GM12891 (cell line): ENCODE data around the gene TNFRSF11A.
A peak's percentile ranks its signal among the peaks of the same experiment; 100 is the strongest.

ENCODE experiments used
- DNase-seq: peaks from one replicate; pipeline ENCODE4 v3.0.0; 2011; ENCODE audit warnings: low spot score; ENCODE audit not compliant: insufficient read length
- FAIRE-seq: peaks from 2 replicates; lab custom pipeline; 2011; peaks lifted over from hg19 to GRCh38; lab: Jason Lieb, UNC
- PAX5 ChIP-seq: IDR thresholded peaks from 2 replicates; pipeline ENCODE4 v1.6.1; 2011; ENCODE audit warnings: low read length, moderate library complexity, mild to moderate bottlenecking; ENCODE audit not compliant: insufficient read depth, severe bottlenecking
- POLR2A ChIP-seq: IDR thresholded peaks from 2 replicates; pipeline ENCODE4 v1.6.1; 2011; ENCODE audit warnings: low read depth, low read length, control low read depth
- POLR2AphosphoS5 ChIP-seq: IDR thresholded peaks from 2 replicates; pipeline ENCODE4 v1.6.1; 2011; ENCODE audit warnings: low read depth, low read length, control low read depth
- POU2F2 ChIP-seq: IDR thresholded peaks from 2 replicates; pipeline ENCODE4 v1.6.1; 2011; ENCODE audit warnings: low read depth, mild to moderate bottlenecking, control low read depth, low read length, moderate library complexity
- SPI1 ChIP-seq: IDR thresholded peaks from 2 replicates; pipeline ENCODE4 v1.6.1; 2011; ENCODE audit warnings: low read depth, low read length, control low read depth
- TAF1 ChIP-seq: IDR thresholded peaks from 2 replicates; pipeline ENCODE4 v1.6.1; 2011; ENCODE audit warnings: low read depth, low read length, control low read depth

TNFRSF11A gene

DNA sequence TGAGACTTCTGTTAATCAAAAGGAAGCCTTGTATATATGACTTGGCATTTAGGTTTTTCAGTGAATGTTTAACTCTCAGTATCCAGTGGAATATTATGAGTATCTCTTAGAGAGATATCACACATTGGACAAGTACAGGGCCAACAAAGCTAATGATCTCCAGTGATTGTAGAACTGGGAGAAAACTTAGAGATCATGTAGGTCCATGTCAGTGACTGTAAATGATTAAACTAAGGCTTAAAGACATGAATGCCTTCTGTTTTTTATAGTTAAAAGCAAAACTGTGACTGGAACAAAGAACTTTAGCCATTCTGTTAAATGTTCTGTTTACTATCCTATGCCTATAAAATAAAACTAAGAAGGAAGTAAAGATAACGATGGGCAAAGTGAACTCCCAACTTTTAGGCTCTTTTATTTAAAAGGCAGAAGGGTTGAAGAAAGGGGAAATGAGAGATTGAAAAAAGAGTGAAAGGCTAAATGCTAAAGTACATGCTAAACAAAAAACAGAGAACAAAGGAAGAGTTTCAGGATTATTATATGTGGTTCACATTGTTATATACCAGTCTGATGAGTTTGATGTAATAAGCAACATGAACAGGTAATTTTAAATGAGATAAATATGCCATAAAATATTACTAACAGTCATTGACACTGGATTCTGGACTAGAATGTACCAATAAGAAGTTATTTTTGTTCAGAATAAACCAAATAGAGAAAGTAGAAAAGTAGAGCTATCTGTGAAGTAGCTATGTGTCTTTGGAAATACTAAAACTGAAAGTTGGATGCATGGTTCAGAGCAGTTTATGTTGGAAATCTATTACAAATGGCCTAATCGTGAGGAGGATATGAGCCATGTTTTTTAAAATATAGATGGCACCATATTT lies 37.1 kb upstream of the TNFRSF11A start:
- TF ChIP-seq SPI1 (peak; percentile 80), POU2F2 (no peak), PAX5 (no peak), POLR2A (no peak), POLR2AphosphoS5 (no peak), TAF1 (no peak)
- FAIRE-seq, result peak; percentile 56
- no peak for DNase-seq

DNA sequence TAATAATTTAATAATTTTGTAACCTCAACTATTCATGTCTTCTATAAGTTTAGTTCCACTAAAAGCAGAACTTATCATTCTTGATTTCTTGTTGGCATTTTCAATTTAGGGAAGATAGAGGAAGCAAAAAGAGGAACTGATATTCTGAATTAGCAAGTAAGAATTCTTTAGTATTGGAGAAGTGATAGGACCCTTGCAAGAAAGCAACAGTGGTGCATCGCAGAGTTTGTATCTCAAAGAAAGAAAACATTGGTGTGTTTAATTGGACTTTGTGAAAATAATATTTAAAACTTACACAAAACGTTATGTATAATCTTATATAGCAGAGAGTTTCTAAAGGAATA lies 36.5 kb upstream of the TNFRSF11A start:
- no peak for TF ChIP-seq POLR2AphosphoS5
- peak; percentile 95 for TF ChIP-seq SPI1
- no peak for TF ChIP-seq POU2F2
- TF ChIP-seq TAF1, result no peak
- TF ChIP-seq POLR2A, result no peak
- no peak for TF ChIP-seq PAX5
- DNase-seq (no peak), FAIRE-seq (no peak)

DNA sequence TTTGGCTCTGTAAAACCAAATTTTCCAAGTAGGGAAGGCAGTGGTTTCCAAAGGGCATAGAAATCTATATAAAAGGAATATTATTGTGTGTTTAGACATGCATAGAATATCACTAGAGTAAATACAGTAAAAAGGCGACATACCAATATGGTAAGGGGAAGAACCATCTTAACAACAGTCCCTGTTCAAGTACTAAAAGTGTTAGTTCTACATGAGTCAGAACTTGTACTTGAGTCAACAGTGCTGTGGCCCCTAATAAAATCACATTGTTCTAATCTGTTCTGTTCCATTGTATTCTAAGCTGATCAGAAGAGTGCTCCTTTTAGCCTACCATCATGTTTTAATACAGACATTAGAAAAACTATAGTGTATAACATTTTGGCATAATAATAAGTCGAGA lies 36.1 kb upstream of the TNFRSF11A start:
- DNase-seq, result no peak
- TF ChIP-seq TAF1 (no peak), POU2F2 (no peak), POLR2AphosphoS5 (no peak), SPI1 (no peak), PAX5 (no peak), POLR2A (no peak)
- FAIRE-seq, result peak; percentile 95

DNA sequence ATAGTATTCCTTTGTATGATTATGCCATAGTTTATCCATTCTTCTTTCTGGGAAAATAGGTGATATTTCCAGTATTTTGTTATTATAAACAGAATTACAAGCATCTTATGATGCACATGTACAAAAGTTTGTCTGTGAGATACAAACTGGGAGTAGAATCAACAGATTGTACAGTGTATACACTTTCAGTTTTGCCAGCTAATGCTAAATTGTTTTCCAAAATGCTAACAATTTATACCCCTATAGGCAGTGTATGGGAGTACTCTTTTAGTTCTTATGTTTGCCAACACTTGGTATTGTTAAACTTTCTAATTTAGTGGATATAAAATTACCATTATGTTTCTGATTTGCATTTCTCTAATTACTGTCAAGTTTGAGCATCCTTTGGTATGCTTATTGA lies 31.0 kb upstream of the TNFRSF11A start:
- DNase-seq (no peak), FAIRE-seq (no peak)
- TF ChIP-seq POLR2AphosphoS5 (no peak), TAF1 (no peak), POLR2A (no peak), POU2F2 (no peak), PAX5 (no peak), SPI1 (no peak)

DNA sequence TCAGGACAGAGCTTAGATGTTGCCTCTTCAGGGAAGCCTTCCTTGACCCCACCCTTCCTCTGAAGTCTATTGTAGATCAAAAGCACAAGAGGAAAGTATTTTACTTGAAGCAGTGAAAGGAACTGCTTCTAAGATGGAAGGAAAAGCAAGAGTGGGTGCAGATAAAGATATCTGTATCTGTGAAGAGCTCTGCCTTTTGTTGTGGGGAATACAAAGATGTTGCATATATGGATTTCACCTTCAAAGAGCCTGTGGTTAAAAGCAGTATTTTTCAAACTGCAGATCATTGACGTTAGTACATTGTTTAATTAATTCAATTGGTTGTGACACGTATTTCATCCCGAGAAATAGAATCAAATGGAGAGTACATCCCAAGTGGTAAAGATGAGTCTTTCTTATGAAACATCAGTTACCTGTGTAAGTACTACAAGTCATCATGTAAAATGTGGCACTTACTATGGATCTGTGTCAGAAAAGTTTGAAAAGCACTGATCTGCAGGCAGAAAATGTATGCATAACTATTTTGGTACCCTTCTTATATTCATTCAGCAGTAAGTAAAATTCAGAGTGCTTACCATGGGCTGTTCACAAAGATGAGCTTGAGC lies 24.6 kb upstream of the TNFRSF11A start:
- DNase-seq (no peak), FAIRE-seq (no peak)
- TF ChIP-seq POU2F2, result no peak
- no peak for TF ChIP-seq POLR2AphosphoS5
- TF ChIP-seq PAX5, result no peak
- TF ChIP-seq TAF1, result no peak
- no peak for TF ChIP-seq SPI1
- TF ChIP-seq POLR2A, result no peak

DNA sequence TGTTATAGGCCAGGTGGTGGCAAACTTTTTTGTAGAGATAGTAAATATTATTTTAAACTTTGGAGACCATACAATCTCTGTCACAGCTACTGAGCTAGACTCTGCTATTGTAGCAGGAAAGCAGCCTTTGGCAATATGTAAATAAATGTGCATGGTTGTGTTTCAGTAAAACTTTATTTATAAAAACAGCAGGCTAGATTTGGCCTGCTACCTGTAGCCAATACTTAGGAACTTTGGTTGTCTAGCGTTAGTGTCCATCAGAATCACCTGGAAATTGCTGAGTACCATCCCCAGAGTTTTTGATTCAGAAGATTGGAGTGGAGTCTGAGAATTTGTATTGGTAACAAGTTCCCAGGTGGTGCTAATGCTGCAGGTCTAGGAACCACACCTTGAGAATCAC lies 23.8 kb upstream of the TNFRSF11A start:
- no peak for TF ChIP-seq SPI1
- TF ChIP-seq POLR2AphosphoS5, result no peak
- no peak for TF ChIP-seq POLR2A
- no peak for TF ChIP-seq PAX5
- TF ChIP-seq TAF1, result no peak
- no peak for TF ChIP-seq POU2F2
- FAIRE-seq (no peak), DNase-seq (no peak)

DNA sequence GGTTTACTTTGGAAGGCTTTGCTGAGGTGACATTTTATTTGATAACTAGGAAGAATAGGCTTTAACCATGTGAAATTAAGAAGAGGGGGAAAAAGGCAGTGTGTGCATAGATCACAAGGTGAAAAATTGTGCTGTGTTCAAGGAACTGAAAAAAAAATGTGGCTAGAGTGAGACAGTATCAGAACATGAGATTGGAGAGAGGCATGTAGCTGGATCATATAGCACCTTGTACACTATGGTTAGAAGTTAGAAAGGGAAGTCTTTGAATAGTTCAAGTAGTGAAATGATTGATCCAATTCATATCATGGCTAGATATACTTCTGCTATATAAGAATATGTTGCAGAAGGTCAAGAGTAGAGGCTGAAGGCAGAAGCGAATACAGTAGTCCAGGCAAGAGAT lies 12.3 kb upstream of the TNFRSF11A start:
- no peak for DNase-seq
- FAIRE-seq, result no peak
- peak; percentile 43; the same call in 1 of the 2 replicates for TF ChIP-seq SPI1
- TF ChIP-seq POU2F2, result no peak

DNA sequence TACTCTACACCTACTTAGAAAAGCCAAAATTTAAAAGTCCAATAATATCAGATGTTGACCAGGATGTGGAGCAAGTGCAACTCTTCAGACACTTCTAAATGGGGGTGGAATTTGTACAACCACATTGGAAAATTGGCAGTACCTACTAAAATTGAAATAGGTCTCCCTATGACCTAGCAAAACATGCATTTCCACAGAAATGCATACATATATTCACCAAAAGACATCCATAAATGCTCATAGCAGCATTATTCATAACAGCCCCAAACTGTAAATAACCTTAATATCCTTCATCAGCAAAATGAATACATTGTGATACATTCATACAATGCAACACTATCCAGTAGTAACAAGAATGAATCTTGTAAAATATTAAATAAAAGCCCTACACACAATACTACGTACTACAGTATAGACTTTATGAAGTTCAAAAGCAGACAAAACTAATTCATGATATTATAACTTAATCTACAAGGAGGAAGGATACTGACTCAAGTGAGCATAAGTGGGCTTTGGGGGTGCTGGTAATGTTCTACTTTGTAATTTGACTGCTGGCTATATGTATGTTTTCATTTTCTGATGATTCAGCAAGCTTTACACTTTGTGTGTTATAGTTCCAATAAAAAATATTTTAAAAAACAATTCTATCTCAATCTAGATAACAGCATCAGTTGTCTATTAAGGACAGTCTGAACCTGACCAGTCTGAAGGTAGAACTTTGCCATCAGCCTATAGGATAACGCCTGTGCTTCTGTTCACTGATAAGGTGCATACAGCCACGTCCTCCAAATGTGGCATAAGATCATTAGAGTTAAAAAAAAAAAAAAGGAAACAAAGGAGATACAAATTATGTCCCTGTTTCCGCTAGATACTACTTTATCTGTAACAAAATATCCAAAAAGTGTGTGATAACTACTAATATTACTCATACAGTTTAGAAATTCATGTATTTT lies 6.6 kb upstream of the TNFRSF11A start:
- no peak for TF ChIP-seq POLR2AphosphoS5
- TF ChIP-seq SPI1, result no peak
- no peak for TF ChIP-seq POU2F2
- TF ChIP-seq TAF1, result no peak
- no peak for TF ChIP-seq PAX5
- TF ChIP-seq POLR2A, result no peak
- DNase-seq (no peak), FAIRE-seq (no peak)

DNA sequence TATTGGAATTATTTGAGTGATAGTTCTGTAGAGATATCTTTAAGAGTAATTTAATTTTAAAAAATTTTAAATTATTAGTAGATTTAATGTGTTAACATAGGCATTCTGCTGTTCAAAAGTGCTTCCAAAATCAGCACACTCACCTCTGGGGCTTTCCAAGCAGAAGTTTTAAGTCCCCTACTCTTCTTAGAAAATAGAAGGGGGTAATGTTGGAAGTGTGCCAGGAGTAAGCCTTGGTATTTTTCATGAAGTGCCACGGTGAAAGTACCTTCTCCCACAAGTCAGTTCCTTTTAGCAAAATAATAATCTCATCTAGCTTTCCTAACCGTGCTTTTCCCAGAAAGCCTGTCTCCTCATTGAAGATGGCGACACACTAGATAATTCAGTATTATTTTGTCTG lies 3.9 kb upstream of the TNFRSF11A start:
- FAIRE-seq, result no peak
- TF ChIP-seq POLR2AphosphoS5, result no peak
- TF ChIP-seq TAF1, result no peak
- TF ChIP-seq PAX5, result no peak
- no peak for TF ChIP-seq POU2F2
- no peak for TF ChIP-seq POLR2A
- no peak for TF ChIP-seq SPI1
- no peak for DNase-seq
